Lower leg skin (tissue), 4 donors: Measurements from ENCODE around the gene NEGR1. TPM values are rescaled to one million over a fixed set of nuclear protein-coding genes. Genes with fewer than 3 reads are reported as not detected.

Experiments used
- DNase-seq, 2 donors: peaks; one replicate each; pipeline ENCODE4 v3.0.0-alpha.2; 2019; ENCODE audit warnings: low spot score in 2 of 2
- H3K4me3 ChIP-seq: fragments of 200-600 bp; sonication (generic); 2 replicates; pipeline ENCODE4 v1.5.1; 2017; ENCODE audit warnings: mild to moderate bottlenecking, low read depth; ENCODE audit not compliant: poor library complexity, severe bottlenecking
- CTCF ChIP-seq, 3 donors: fragments of 450-650 bp; IDR thresholded peaks; one replicate each; pipeline ENCODE4 v1.5.1; 2016; ENCODE audit warnings: antibody characterized with exemption in 3 of 3, mild to moderate bottlenecking in 3 of 3, moderate library complexity in 2 of 3
- POLR2A ChIP-seq, 2 donors: fragments of 450-650 bp; IDR thresholded peaks; one replicate each; pipeline ENCODE4 v1.6.1; 2016 to 2017; ENCODE audit warnings: antibody characterized with exemption in 2 of 2, mild to moderate bottlenecking in 1 of 2, moderate library complexity in 1 of 2
- WGBS, 2 donors: methylation state at CpG; one replicate each; pipeline ENCODE4 v1.1.5; 2018; 5-methylcytosine and 5-hydroxymethylcytosine counted together
- intact Hi-C: fragments of 100-400 bp; cut with DNase I; formaldehyde crosslinking; loops from one replicate; pipeline ENCODE4 v1.15.0; 2023; ENCODE audit warnings: low total_unique reads
- total RNA-seq, 4 donors: library from RNA; depleted of rRNA; stranded (reverse); fragments of >200 nt; gene quantifications; one replicate each; pipeline ENCODE4 v1.1.0, GENCODE V29; 2016

Gene NEGR1
- total RNA-seq, 4 donors from 2014 or later, result 4.1 to 13.6 (median 6.0) TPM

GRCh38 chr1:72009173-72010093, 272.9 kb downstream of the NEGR1 start:
- no peak for DNase-seq
- 70 to 72% methylated on average over 6 of the region's 6 CpGs for WGBS, 2 donors
- intact Hi-C loops, result no loop called here
- H3K4me3 ChIP-seq, result no peak overlapping the region
- no peak for TF ChIP-seq POLR2A (IDR thresholded peaks at IDR 0.05)
- no peak for TF ChIP-seq CTCF (IDR thresholded peaks at IDR 0.05)

- 59 to 72% methylated on average over 2 of the region's 2 CpGs for WGBS, 2 donors
- intact Hi-C loops, result no loop called here
Observed at GRCh38 chr1:72007312-72007711, 275.0 kb downstream of the NEGR1 start.

GRCh38 chr1:72006092-72006491, 276.2 kb downstream of the NEGR1 start:
- intact Hi-C loops, result no loop called here
- no peak overlapping the region for H3K4me3 ChIP-seq
- WGBS, 2 donors, result 79 to 88% methylated on average over 1 of the region's 1 CpG
- TF ChIP-seq POLR2A (IDR thresholded peaks at IDR 0.05), result no peak
- no peak for TF ChIP-seq CTCF (IDR thresholded peaks at IDR 0.05)
- no peak for DNase-seq

More at GRCh38 chr1:72007312-72007711, 275.0 kb downstream of the NEGR1 start:
- no peak overlapping the region for H3K4me3 ChIP-seq
- no peak for DNase-seq
- TF ChIP-seq CTCF (IDR thresholded peaks at IDR 0.05) (no peak), POLR2A (IDR thresholded peaks at IDR 0.05) (no peak)

- no peak overlapping the region for H3K4me3 ChIP-seq
- TF ChIP-seq POLR2A (IDR thresholded peaks at IDR 0.05) (no peak), CTCF (IDR thresholded peaks at IDR 0.05) (no peak)
- intact Hi-C loops, result no loop called here
- WGBS, 2 donors, result 90 to 96% methylated on average over 3 of the region's 3 CpGs
- DNase-seq, result no peak
Observed at GRCh38 chr1:72003092-72003491, 279.2 kb downstream of the NEGR1 start.

GRCh38 chr1:72000809-72001208, 281.5 kb downstream of the NEGR1 start:
- WGBS, 2 donors, result 50 to 51% methylated on average over 4 of the region's 4 CpGs
- H3K4me3 ChIP-seq, result no peak overlapping the region
- DNase-seq, result no peak
- intact Hi-C loops, result no loop called here
- no peak for TF ChIP-seq CTCF (IDR thresholded peaks at IDR 0.05)
- TF ChIP-seq POLR2A (IDR thresholded peaks at IDR 0.05), result no peak
